GM21515 (cell line): Measurements from ENCODE around the gene NFATC3.
A peak's percentile ranks its signal among the peaks of the same experiment; 100 is the strongest.

ENCODE experiments used
- ATAC-seq: cut with Tn5 transposase; IDR thresholded peaks from one replicate; pipeline ENCODE4 v1.9.1; 2021; ENCODE audit not compliant: unreplicated experiment

Gene NFATC3

DNA sequence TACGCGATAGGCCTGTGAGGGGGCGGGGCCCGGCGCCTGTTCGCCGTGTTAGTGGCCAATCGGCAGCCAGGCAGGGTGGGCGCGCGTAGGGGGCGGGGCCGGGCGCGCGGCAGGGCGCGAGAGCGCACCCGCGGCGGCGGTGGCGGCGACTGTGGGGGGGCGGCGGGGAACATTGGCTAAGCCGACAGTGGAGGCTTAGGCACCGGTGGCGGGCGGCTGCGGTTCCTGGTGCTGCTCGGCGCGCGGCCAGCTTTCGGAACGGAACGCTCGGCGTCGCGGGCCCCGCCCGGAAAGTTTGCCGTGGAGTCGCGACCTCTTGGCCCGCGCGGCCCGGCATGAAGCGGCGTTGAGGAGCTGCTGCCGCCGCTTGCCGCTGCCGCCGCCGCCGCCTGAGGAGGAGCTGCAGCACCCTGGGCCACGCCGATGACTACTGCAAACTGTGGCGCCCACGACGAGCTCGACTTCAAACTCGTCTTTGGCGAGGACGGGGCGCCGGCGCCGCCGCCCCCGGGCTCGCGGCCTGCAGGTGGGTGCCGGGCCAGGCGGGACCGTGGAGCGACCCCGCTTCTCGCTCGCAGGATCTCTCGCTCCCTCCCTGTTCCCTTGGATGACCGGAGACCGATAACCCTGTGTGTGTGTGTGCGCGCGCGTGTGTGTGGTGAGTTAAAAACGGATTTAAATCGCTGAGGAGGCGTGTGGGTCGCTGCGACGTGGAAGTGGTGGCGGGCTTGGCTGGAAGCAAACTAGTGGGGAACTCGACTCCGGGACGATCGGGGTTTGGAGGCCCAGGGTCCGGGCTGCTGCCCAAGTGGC is at the start of gene NFATC3:
TSS of gene NFATC3 (plus strand) at position 112 of the 813 bp plus-strand sequence. CDS start at position 424, 312 bp downstream.
- ATAC-seq = peak; percentile 50

DNA sequence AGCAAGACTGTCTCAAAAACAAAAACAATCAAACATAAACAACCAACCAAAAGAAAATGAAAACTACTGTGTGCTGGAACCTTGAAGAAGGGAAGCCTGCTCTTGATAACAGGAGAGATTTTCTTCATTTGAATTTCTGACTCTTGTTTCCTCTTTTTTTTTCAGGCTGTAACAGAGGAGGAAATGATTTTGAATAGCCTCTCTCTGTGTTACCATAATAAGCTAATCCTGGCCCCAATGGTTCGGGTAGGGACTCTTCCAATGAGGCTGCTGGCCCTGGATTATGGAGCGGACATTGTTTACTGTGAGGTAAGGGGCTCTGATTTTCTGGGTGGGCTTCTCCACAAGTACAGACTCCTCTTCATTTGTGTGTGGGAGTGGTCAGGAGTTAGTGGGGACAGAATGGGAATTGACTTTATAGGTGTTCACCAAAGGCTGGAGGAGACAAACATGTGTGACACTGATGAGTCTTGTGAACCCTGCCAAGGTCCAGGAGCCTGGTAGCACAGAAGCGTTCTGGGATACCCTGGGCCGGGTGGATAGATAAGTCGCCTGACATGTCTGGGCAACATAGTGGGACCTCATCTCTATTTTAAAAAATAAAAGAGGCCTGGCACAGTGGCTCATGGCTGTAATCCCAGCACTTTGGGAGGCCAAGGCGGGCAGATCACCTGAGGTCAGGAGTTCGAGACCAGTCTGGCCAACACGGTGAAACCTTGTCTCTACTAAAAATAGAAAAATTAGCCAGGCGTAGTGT is 47.2 kb upstream of the NFATC3 start:
- no peak for ATAC-seq

GRCh38 chr16:68040506-68041288 is 44.5 kb upstream of the NFATC3 start:
- peak; percentile 83 for ATAC-seq

DNA sequence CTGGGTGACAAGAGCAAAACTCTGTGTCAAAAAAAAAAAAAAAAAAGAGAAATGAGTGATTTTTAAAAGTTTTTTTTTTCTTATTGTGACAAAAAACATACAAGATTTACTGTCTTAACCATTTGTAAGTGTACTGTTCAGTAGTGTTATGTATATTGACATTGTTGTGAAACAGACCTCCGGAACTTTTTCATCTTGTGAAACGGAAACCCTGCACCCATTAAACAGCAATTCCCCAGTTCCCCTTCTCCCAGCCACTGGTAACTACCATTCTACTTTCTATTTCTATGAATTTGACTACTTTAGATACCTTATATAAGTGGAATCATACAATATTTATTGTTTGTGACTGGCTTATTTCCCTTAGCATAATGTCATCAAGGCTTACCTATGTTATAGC is 43.4 kb upstream of the NFATC3 start:
- ATAC-seq = no peak

DNA sequence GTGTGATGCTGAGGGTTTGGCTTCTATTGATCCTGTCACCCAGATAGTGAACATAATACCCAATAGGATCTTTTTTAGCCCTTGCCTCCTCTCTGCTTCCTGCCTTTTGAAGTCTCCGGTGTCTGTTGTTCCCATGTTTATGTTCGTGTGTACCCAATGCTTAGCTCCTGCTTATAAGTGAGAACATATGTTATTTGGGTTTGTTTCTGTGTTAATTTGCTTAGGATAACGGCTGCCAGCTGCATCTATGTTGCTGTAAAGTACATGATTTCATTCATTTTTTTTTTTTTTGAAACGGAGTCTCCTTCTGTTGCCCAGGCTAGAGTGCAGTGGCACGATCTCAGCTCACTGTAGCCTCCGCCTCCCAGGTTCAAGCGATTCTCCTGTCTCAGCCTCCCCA is 39.1 kb upstream of the NFATC3 start:
- no peak for ATAC-seq

- ATAC-seq = no peak
Measured at GRCh38 chr16:68047987-68048386, 37.2 kb upstream of the NFATC3 start.

- no peak for ATAC-seq
Measured at GRCh38 chr16:68049449-68049848, 35.7 kb upstream of the NFATC3 start.

DNA sequence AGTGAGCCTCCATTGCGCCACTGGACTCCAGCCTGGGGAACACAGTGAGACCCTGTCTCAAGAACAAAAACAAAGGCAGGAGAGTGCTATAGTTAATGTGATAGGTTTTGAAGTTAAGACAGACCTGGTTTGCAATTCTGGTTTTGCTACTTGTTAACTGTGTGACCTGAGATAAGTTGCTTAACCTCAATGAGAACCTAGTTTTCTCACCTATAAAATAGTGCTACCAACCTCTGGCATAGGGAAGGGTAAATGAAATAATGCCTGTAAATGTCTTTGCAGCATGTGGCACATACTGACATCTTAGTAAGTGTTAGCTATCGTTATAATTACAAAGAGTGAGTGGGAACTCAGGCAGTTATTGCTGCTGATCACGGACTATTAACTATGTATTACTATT is 29.8 kb upstream of the NFATC3 start:
- ATAC-seq = no peak

DNA sequence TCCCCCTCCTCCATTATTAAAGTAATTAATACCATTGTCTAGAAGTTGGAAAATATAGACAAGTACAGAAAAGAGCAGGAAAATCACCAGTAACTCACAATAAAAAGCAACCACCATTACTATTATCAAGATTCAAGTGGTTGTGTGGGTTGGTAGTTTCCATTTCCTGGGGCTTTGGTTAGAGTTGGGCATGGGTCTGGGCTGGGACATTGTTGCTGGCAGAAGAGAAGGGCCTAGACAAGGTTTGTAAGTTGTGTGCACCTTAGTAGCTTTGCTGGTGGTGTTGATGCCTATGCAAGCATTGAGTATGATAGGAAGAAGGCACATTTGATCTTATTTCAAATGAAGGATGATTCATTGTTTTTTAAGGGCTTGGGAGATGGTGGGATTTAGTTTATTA is 25.4 kb upstream of the NFATC3 start:
- no peak for ATAC-seq

GRCh38 chr16:68061396-68061795 is 23.8 kb upstream of the NFATC3 start:
- no peak for ATAC-seq

DNA sequence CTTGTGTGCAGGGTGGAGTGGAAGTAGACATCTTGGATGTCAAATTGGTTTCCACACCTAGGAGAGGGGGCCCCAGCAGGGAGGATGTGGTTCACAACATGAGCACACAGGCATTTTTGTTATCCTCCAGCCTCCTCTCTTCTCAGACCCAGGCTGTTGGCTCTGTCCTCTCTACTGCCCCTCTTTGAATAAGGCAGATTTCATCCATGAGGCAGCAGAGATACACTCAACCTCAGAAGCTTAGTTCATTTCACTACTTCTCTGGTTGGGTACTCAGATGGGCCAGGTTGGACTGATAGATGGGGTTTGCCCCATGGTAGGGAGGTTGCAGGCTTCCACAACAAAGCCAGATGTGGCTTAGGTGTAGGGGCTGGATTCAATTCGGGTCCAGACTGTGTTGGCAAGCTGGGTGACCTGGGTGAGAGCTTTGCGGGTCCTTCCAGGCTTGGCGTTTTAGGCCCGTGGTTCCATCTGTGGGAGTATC is 22.2 kb upstream of the NFATC3 start:
- no peak for ATAC-seq

GRCh38 chr16:68064791-68065365 is 20.3 kb upstream of the NFATC3 start:
- ATAC-seq = no peak

GRCh38 chr16:68065716-68066305 is 19.4 kb upstream of the NFATC3 start:
- ATAC-seq = no peak

DNA sequence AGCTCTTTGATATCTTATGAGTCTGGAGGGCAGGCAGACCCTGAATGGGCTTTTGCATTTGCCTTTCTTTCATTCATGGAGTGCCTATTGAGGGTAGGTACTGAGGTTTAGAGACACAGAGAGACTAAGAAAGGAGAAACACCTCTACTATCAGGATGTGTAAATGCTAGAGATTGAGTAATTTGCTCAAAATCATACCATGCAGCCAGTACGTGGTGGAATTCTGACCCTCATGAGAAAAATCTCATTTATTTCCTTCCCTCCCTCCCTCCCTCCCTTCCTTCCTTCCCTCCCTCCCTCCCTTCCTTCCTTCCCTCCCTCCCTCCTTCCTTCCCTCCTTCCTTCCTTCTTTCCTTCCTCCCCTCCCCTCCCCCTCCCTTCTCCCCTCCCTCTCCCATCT is 18.4 kb upstream of the NFATC3 start:
- no peak for ATAC-seq

DNA sequence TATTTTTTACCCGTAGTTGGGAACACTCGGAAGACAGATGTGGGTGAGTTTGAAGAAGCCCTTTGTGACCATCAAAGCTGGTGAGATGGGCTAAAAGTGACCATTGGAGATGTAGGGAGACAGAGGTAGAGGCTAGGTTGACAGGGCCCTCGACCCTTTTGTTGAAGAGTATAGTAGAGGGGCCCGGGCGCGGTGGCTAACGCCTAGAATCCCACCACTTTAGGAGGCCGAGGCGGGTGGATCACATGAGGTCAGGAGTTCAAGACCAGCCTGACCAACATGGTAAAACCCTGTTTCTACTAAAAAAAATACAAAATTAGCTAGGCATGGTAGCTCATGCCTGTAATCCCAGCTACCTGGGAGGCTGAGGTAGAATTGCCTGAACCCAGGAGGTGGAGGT is 16.2 kb upstream of the NFATC3 start:
- ATAC-seq = no peak

DNA sequence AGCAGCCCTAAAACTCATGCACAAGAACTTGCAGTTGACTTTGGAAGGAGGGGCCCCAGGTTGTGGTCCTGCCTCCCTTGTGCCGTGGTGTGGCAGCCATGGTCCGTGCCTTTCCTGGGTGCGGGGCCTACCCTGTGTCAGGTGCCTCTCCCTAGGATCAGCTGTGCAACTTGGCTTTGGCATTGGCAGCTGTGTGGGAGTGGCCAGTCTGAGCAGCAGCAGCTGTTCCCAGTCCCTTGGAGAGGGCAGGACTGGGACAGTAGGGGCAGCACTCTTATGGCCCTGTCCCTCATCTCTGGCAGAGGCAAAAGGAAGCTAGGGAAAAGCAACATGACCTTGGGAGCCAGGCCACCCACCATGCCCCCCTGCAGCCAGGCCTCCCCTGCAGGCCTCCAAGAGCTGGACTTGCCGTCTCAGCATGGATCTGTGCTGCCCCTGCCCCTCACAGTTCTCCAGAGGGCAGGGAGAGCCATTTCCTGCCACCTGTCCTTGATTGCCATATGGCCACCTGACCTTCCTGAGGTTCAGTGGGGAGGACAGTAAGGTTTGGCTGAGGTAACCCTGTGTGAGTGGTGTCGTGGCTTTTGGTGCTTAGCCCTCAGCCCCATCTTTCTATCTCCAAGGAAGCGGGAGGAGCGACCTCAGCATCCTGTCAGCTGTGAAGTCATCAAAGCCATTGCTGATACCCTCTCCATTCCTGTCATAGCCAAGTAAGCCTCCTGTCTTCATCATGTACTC is 15.5 kb upstream of the NFATC3 start:
- ATAC-seq = no peak

GRCh38 chr16:68070249-68070730 is 14.9 kb upstream of the NFATC3 start:
- no peak for ATAC-seq

DNA sequence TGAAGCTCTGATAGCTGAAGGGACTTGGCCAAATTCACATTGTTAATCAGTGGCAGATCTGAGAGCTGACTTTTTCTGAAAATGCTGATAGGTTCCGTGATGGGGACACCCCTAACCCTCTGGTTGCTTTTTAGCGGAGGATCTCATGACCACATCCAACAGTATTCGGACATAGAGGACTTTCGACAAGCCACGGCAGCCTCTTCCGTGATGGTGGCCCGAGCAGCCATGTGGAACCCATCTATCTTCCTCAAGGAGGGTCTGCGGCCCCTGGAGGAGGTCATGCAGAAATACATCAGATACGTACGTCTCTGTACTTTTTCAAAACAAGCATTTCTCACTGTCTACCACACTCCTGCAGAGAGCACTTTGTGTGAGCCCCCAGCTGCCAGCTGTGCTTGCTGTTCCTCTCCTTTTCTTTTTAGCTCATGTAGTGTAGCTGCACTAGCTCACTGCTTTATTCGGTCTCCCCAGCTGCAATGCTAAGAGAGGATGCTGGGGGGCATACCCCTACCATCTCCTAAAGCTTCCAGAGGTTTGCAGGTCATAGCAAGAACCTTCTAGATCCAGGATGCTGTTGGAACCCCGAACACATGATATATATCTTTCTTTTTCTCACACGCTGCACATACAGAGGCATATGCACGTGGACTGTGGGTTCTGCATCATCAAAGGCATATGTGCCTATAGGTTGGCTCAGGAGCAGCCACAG is 14.2 kb upstream of the NFATC3 start:
- no peak for ATAC-seq

DNA sequence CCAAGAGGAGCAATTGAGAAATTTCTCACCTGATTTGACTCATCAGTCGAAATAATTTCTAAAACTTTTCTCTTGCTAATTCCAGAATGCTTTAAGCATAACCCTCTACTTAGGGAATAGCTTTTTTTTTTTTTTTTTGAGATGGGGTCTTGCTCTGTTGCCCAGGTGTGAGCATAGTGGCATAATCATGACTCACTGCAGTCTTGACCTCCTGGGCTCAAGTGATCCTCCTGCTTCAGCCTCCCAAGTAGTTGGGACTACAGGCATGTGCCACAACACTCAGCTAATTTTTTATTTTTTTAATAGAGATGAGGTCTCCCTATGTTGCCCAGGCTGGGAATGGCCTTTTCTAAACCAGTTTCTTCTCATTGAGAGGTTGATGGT is 13.7 kb upstream of the NFATC3 start:
- no peak for ATAC-seq
